Measurements from ENCODE around the gene EDAR.
A peak's percentile ranks its signal among the peaks of the same experiment; 100 is the strongest.

EDAR gene

DNA sequence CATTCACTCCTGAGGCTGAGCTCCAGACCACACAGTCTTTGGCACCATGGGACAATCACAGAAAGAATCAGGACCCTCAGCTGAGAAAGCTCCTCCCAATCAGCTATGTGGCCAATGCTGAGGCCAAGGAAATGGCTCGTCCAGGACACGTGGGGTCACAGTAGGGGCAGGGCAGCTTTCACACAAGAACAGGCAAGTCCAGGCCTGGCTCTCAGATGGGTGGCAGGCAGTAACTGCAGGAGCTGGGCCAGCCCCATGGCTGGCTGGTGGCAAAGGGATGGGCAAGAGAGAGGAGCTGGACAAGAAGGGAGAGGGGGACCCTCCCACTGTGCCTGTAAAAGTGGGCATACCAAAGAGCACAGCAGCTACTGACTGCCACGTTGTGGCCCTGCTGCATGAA is 12.2 kb upstream of the EDAR start:
- DNase-seq (ENCODE audit: low read depth) = no peak

DNA sequence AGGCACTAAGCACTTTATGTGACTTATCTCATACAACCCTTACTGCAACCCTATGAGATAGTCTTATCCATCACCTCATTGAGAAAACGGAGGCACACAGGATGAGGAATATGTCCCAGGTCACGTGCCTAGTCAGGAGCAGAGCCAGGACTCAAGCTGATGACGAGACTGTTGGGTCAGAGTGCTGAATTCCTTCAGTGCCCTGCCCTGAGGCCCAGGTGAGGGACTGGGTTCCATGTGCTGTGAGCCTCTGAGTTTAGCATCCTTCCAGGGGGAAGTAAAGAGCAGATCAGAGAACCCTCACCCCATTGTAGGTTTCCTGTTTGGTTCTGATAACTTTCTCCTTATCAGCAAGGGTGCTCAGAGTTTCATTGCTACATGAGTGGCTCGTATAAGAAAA is 11.7 kb upstream of the EDAR start:
- DNase-seq (ENCODE audit: low read depth) = no peak

DNA sequence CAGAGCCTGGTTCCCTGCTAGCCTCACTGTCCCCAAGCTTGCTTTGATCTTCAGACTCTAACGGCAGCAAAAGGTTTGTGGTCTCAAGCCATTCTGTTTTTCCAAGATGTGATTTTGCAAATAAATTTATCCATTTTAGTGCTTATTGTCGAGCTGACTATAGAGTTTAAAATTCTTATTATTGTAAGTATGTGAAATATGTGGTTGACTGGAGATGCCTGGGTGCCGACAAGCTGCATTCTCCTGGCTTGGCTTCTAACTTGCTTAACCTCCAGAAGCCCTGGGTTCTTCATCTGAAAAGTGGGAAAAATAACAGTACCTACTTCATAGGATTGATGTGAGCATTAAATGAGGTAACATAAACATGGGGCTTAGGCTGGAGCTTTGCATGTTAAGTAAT is 9.9 kb upstream of the EDAR start:
- DNase-seq (ENCODE audit: low read depth) = no peak

DNA sequence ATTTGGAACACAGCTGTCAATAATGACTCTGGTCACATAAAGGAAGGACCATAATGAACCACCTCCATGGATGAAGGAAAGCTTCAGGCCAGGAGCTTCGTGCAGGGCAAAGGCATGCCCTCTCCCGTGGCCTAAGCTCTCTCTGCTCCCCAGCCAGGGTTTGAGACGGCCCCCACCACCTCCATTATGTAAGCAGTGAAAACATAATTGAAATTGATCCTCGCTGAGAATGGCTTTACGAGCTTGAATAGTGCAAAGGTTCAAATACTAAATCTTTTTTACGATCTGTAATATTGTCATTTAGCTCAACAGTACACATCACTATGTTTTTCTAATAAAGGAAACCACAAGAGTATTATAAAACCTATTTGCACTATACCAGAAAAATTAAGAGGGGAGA is 5.2 kb upstream of the EDAR start:
- DNase-seq (ENCODE audit: low read depth) = no peak

DNA sequence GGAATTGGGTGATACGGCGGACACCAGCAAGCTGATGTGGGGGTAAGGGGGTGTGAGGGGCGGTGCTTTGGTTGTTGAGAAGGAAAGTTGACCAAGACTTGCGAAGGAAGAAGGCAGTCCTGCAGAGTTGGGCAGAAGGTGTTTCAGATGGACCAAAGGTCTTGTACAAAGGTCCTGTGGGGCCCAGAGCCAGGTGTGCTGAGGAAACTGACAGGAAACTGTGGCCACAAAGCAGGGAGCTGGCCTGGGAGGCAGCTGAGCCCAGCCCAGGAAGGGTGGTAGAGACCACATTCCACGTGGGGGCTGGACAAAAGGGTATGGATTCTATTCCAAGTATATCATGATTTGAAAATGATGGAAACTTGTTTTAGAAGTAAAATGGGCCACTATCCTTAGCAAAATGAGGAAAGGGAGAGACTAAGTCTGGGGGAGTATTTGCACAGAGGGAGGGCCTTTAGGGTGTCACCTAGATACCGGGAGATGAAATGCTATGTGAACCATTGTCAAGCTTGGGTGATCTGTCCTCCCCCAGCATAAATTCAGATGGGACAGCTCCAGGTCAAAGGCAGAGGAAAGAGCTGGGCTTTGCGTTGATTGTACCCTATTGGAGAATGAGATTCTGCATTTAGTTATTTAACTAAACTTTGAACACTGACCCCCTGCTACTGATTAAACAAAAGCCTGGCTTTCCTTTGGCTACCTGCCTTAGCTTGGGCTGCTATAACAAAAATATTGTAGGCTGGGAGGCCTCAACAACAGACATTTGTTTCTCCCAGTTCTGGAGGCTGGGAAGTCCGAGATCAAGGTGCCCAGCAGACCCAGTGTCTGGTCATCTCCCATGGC is 4.3 kb upstream of the EDAR start:
- no peak for DNase-seq (ENCODE audit: low read depth)

- no peak for DNase-seq (ENCODE audit: low read depth)
Measured at GRCh38 chr2:108988076-108988795, 784 bp downstream of the EDAR start.

- DNase-seq (ENCODE audit: low read depth) = peak; percentile 16
Measured at GRCh38 chr2:108986916-108987510, 2.0 kb downstream of the EDAR start.

DNA sequence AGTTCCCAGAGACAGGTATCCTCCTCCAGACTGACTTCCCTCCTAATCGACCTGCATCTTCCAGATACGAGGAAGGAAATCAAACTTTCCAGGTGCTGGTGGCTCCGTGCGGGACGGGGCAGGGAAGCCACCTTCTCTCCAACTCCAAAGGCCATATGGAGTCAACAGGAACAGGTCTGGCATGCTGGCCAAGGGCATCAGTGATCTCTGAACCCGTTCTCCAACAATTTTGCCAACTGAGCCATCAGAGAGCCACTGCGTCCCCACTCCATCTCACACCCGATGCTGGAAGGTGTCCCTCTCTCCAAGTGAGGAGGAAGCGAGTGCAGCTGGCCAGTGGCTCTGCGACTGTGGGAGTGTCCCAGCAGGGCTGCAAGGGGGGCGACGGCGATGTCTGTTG is 5.4 kb downstream of the EDAR start:
- DNase-seq (ENCODE audit: low read depth) = no peak

DNA sequence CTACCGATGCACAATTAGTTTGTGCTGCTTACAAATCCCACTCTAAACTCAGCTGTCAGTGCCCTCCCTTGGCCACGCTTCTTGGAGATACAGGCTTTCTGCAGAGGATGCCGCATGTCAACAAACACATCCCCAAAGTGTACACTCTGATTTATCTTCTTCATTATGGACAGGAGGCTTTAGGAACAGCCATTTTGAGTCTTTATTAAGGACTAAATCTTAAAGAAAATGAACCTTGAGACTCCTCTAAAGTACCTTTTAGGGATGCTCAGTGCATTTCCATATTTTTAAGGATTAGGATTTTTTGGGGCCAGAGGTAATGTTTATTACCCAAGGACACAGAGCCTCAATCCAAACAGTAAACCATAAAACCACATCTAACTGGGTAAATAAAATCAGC is 6.0 kb downstream of the EDAR start:
- no peak for DNase-seq (ENCODE audit: low read depth)

DNA sequence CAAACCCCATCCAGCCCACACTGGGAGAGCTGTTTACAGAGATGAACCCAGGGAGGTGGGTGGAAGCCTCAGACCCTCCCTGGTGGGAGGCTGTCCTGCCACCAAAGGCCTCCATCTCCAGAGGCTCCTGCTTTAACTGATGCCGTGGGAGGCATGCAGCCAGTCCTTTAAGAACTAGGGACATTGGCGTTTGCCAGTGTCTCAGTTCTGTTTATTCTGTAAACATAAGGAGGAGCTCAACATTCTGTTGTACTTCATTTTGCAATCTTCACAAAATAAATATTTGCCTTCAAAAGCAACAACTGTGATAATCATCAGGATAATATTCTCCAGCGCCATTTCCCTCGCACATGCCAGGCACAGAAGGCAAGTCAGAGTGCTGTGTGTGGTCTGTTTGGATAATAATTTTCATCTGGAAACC is 6.8 kb downstream of the EDAR start:
- no peak for DNase-seq (ENCODE audit: low read depth)

DNA sequence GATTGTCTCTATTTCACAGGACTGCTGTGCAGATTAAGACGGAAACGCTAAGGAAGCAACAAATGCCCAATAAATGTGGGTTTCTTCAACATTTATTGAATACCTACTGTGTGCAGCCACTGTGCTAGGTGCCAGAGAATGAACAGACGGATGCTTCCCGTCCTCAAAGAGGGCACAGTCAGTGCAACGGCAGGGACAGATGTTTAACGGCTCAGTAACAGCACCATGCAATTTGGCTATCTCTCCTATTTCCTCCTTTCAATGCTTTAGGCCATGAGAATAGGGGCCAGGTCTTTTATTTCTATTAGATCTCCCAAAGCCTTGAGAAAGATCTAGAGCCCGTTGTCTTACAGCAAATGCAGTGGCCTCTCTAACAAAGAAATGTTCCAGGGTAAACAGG is 7.2 kb downstream of the EDAR start:
- DNase-seq (ENCODE audit: low read depth) = no peak

DNA sequence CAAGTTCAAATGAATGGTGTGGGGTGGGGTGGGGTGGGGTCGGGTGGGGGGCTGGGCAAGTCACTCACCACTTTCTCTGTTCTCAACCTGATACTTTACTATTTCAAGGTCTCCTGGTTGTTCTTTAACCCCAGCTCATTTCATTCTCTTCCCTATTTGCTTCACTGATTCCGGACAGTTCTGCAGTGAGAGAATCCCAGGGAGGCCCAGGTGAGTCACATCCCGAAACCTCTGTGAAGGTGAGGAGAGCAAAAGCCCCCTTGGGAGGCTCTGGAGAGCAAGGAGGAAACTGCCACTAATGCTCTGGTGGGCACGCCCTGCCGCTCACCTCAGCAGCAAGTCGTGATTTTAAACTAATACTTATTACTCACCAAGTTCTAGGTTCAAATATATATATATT is 8.9 kb downstream of the EDAR start:
- no peak for DNase-seq (ENCODE audit: low read depth)

DNA sequence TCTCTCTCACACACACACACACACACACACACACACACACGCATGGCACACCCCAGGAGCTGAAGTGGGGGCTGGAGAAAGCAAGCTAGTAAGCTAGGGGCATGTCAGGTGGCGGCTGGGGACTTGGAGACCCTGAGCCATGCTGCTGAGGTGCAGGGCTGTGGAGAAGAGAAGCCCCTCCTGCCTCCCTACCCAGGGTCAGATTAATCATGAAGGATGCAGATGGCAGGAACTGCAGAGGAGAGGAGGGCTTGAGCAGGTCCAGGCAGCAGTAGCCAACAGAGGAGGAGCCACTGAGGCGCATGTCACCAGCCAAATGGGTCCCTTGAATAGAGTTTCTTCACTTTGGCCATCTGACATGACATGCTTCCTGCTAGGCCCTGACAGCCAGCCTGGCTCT is 9.6 kb downstream of the EDAR start:
- DNase-seq (ENCODE audit: low read depth) = no peak

DNA sequence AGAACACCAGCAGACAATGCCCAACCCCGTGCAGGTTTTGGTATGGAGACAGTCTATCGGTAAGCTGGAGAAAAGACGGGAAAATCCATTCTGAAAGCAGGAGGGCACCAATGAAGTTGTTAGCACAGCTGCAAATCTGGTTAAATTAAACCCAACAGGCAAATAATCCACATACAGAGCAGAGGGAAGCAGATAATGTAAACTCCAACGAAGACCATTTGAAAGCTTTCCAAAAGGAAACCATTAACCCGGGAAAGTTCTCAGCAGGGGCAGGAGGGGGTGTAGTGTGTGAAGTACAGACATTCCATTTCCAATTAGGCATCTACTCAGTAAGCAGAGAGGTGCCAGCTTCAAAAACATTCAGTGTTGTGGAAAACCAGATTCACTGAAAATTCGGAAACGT is 10.3 kb downstream of the EDAR start:
- DNase-seq (ENCODE audit: low read depth) = no peak

DNA sequence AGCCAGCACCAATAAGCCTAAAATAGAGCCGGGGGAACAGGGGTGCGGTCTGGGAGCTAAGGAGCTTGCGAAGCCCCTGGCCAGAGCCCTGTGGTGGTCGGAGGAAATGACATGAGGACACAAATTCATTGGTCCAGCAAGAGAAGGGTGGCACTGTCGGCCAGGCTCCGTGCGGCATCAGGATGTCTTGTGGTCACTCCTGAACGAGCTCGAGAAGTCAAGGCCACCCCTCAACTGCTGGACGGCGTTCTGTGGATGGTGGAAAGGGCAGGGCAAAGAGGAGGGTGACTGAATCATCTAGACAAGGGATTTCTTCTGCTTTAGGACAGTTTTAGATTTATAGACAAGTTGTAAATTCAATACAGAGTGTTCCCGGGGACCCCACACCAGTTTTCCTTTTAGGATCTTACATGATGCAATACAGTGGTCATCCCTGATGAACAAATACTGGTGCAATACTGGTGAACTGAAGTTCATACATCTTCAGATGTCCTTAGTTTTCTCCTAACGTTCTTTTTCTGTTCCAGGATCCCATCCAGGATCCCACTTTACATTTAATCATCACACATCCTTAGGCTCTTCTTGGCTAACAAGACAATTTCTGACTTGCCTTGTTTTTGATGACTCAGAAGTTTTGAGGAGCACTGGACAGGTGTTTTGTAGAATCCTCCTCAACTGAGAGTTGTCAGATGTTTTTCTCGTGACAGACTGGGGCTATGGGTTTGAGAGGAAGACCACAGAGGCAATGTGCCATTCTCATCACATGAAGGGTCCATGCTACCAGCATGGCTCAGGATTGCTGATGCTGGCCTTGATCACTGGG is 13.2 kb downstream of the EDAR start:
- no peak for DNase-seq (ENCODE audit: low read depth)

DNA sequence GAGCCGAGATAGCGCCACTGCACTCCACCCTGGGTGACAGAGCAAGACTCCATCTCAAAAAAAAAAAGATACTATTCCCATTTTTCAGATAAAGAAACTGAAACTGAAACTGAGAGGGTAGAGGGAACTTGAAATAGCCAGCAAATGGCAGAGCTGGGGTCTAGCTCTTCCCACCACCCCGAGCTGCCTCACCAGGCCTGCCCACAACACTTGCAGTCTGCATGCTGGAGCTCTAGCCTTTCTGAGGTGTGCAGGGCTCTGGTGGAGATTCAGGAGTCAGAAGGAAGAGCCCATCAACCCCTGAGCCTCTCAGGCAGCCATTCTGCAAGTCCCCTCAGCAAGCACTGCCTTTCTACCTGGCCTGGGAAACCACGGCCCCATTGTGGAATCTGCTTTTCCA is 14.3 kb downstream of the EDAR start:
- DNase-seq (ENCODE audit: low read depth) = no peak

DNA sequence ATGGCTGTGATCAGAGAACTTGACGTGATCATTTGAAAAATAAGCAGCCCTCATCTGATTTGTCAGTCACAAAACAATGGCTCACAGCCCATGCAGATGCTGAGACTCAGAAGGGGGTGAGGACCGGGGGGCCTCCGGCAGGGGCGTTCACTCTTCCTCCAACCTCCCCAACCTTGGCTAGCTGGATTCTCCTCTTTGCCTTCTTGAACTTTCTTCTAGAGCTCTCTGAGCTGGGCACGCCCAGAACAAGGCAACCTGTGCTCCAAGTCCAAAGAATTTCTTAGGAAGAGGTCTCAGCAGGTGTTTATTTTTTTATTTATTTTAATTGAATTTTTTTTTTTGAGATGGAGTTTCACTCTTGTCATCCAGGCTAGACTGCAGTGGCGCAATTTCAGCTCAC is 16.4 kb downstream of the EDAR start:
- no peak for DNase-seq (ENCODE audit: low read depth)

GRCh38 chr2:108971661-108972566 is 17.1 kb downstream of the EDAR start:
- no peak for DNase-seq (ENCODE audit: low read depth)

DNA sequence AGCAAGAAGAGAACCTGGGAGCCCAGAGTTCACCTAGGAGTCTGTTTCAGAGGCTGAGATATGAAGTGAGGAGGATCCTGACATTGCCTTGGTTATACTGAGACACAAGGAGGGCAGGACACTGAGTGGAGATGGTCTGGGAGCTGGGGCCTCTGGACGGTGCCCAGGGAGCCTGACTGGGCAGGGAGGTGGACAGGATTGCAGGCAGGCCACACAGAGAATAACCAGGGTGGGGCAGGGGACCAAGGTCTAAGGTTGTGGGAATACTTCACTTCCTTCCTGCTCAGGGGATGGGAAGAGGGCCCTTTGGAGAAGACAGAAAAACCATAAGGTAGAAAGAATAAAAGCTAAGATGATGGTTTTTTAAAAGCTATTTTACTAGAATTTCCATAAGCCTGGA is 18.7 kb downstream of the EDAR start:
- DNase-seq (ENCODE audit: low read depth) = no peak

DNA sequence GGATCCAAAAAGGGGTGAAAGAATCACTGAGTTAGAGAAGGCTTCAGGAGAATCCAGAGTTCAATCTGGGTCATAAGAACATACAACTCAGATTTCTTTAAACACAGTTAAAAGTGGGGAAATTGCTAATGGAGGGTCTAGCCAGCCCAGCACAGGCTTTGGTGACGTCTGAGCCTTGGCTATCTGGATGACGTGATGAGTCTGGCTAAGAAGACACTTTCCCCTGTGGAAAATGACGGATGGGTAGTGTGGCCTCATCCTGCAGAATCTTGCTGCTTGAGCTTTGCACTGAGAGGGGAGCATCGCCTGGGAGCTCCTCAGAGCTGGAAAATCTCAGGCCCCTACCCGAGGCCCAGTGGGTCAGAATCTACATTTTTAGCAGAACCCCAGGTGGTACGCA is 19.2 kb downstream of the EDAR start:
- no peak for DNase-seq (ENCODE audit: low read depth)

- no peak for DNase-seq (ENCODE audit: low read depth)
Measured at GRCh38 chr2:108968619-108969018, 20.4 kb downstream of the EDAR start.

Data from activated T-cell treated with anti-CD3 and anti-CD28 coated beads for 1 hour (primary cell).